Keratinocyte (primary cell): ENCODE data around the gene ZNF385A.

Experiments used
- CTCF ChIP-seq, 3 experiments: IDR thresholded peaks in 1 of 3; conservative IDR thresholded peaks in 1 of 3; optimal IDR thresholded peaks in 1 of 3; 2 replicates in 2 of 3; 3 replicates in 1 of 3; pipeline versions ENCODE3 to v1.5.1; 2011; ENCODE audit warnings: low read length in 3 of 3, mild to moderate bottlenecking in 3 of 3, moderate library complexity in 2 of 3, control low read depth in 1 of 3, inconsistent platforms in 1 of 3; ENCODE audit not compliant: insufficient read depth in 2 of 3; ENCODE audit errors: extremely low read depth in 1 of 3
- EZH2 ChIP-seq: IDR thresholded peaks from one replicate; pipeline ENCODE4 v1.6.1; 2012; ENCODE audit warnings: inconsistent platforms, mild to moderate bottlenecking, low read length, moderate library complexity

DNA sequence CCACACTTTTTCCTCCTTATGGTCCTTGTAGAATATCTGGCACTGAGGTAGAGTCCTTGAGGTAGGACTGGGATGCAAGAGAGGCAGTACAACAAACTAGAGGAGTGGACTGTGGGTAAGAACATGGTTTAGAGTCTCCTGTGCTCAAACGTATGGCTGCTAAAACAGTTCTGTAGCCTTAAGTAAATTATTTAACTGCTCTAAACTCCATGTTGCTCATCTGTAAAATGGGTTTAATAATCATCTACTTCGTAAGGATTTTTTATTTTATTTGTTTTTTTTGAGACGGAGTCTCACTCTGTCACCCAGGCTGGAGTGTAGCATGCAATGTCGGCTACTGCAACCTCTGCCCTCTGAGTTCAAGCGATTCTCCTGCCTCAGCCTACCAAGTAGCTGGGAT lies 63.2 kb downstream of the ZNF385A start:
- TF ChIP-seq EZH2 (no peak), CTCF (optimal IDR thresholded peaks at IDR 0.05 in 1 of 3, IDR thresholded peaks at IDR 0.05 in 1 of 3, conservative IDR thresholded peaks at IDR 0.05 in 1 of 3; ENCODE audit: extremely low read depth in 1 of 3, insufficient read depth in 2 of 3, low read length in 3 of 3) (no peak)
